Measurements from ENCODE around the gene MYO15A.

DNA sequence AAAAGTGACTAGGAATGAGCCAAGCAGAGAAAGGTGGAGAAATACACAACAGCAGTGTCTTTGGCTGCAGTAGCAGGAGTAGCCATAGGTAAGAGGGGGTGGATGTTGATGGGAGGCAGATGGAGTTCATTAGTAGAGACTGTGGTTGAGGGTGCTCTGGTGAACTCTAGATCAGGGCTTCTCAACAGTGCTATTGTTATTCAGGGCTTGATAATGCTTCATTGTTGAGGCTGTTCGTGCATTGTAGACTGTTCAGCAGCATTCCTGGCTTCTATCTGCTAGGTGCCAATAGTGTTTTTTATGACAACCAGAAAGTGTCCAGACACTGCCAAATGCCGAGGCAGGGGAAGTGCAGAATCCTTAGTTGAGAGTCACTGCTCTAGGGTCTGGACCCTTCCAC is 78.7 kb downstream of the MYO15A start:
- TF ChIP-seq, protein P1, sequence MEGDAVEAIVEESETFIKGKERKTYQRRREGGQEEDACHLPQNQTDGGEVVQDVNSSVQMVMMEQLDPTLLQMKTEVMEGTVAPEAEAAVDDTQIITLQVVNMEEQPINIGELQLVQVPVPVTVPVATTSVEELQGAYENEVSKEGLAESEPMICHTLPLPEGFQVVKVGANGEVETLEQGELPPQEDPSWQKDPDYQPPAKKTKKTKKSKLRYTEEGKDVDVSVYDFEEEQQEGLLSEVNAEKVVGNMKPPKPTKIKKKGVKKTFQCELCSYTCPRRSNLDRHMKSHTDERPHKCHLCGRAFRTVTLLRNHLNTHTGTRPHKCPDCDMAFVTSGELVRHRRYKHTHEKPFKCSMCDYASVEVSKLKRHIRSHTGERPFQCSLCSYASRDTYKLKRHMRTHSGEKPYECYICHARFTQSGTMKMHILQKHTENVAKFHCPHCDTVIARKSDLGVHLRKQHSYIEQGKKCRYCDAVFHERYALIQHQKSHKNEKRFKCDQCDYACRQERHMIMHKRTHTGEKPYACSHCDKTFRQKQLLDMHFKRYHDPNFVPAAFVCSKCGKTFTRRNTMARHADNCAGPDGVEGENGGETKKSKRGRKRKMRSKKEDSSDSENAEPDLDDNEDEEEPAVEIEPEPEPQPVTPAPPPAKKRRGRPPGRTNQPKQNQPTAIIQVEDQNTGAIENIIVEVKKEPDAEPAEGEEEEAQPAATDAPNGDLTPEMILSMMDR (IDR thresholded peaks at IDR 0.05), result no peak
- TF ChIP-seq POLR2A (IDR thresholded peaks at IDR 0.05), result no peak
- no peak for TF ChIP-seq POLR2AphosphoS5 (IDR thresholded peaks at IDR 0.05; ENCODE audit: insufficient read depth in 1 of 2, low read depth in 1 of 2)
